Pancreas (tissue), 10 donors: ENCODE data around the gene CREBRF. TPM values are rescaled to one million over a fixed set of nuclear protein-coding genes. Genes with fewer than 3 reads are reported as not detected.
"Not testable (repeated sequence)": the region's sequence is repeated elsewhere in the genome, so short reads cannot be mapped to it uniquely, and the experiment has no call there.

Experiments used
- ATAC-seq, 4 donors: fragments of 200-7000 bp; cut with Tn5 transposase; one replicate each; pipeline versions ENCODE4 v1.8.0 to v1.9.1; 2020; ENCODE audit warnings: mild to moderate bottlenecking in 4 of 4, moderate library complexity in 4 of 4
- DNase-seq, 6 donors: peaks; one replicate each; pipeline ENCODE4 v3.0.0-alpha.2; 2020
- FAIRE-seq: peaks from 2 replicates; lab custom pipeline; 2012; peaks lifted over from hg19 to GRCh38; lab: Jason Lieb, UNC
- H3K27ac ChIP-seq, 4 donors: fragments of 200-600 bp; sonication (generic); 1 replicate in 3 of 4; 2 replicates in 1 of 4; pipeline versions ENCODE4 v1.5.0 to v1.8.0; 2020
- H3K27me3 ChIP-seq, 4 donors: fragments of 200-600 bp; one replicate each; pipeline ENCODE4 v1.8.0; 2021
- H3K36me3 ChIP-seq, 3 donors: fragments of 200-600 bp; sonication (generic) in 1 of 3; one replicate each; pipeline versions ENCODE4 v1.5.0 to v1.8.0; 2020 to 2021
- H3K4me1 ChIP-seq, 3 donors: fragments of 200-600 bp; one replicate each; pipeline ENCODE4 v1.8.0; 2021
- H3K4me3 ChIP-seq, 4 donors: fragments of 200-600 bp; sonication (generic) in 2 of 4; one replicate each; pipeline versions ENCODE4 v1.5.0 to v1.8.0; 2020 to 2021
- H3K9me3 ChIP-seq, 4 donors: fragments of 200-600 bp; one replicate each; pipeline ENCODE4 v1.8.0; 2021
- WGBS, 2 donors: extraction: QIAGEN DNeasy Blood & Tissue Kit; methylation state at CpG; one replicate each; pipeline ENCODE4 v1.1.7; 2013; 5-methylcytosine and 5-hydroxymethylcytosine counted together
- intact Hi-C, 3 donors: fragments of 100-400 bp; cut with DNase I; formaldehyde crosslinking; loops; one replicate each; pipeline versions ENCODE4 v1.11.1 to v1.14.2; 2022
- polyA plus RNA-seq, 2 donors: library from polyadenylated mRNA; stranded (reverse); fragments of 200-250 nt; gene quantifications; one replicate each; pipeline ENCODE4 v1.2.3, GENCODE V29; 2013
- total RNA-seq, 6 donors: library from RNA; stranded (reverse); fragmentation: NEBNext Ultra II Directional in 4 of 6; extraction: Animal tissue kit (Norgen Biotek cat#: 25700) in 4 of 6; gene quantifications; one replicate each; pipeline versions ENCODE4 v1.2.1 to v1.2.4, GENCODE V29; 2021 to 2023
- TF ChIP-seq, protein P1 (sequence below), 4 donors: fragments of 200-600 bp; sonication (generic) in 3 of 4; IDR thresholded peaks; one replicate each; pipeline versions ENCODE4 v1.5.0 to v1.8.0; 2021; ENCODE audit warnings: antibody characterized with exemption in 4 of 4
- donor health status: healthy with polysubstance abuse.
- donor health status: DM: no; HTN: no; CAD: no; lungs with moderate emphysema.
- donor health status: DM: no; HTN: no; CAD: no.
- donor health status: control.
- donor health status: control.
- donor health status: Bipolar disorder and iron deficiency.
- donor health status: DM: yes; HTN: yes; CAD: no.
- donor health status: DM: no; HTN: no; CAD: no.
- donor health status: DM: no; HTN: no; CAD: no.
- donor health status: DM: yes; HTN: yes; CAD: no.

The CREBRF gene
- total and polyA plus RNA-seq, 8 donors: 3.6 to 21.4 (median 11.3) TPM

DNA sequence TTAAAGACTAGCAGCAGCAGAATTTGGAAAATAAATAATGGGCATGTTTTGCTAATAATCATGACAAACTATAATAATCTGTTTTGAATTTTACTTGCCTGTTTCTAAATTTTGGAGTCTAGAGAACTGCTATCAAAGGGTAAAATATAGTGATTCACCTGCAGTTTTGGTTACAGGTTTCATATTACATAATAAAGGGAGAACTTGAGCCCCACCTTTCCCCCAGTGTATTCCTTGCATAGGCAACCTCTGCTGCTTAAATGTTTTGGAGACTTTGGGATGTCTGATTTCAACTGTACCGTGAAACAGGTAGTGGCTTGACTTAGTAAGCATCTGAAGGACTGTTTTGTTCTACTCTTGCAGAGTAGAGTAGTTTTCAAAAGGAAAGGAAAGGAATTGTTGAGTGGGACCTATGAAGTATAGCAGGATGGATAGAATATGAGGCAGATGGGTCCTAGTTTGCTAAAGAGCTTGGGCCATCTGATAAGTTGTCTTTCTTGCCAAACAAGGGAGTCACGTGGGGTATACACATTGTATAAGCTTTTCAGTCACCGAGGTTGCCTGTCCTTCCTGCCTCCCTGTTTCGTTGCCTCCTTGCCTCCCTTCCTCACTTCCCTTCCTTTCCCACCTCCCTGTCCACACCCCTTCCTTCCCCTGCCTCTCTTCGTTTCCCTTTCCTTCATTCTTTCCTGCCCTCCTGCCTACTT lies 19.1 kb downstream of the CREBRF start:
- H3K4me1 ChIP-seq: no peaks in the 10 kb centered on the region
- no peak overlapping the region for H3K27ac ChIP-seq
- no peaks in the 10 kb centered on the region for H3K27me3 ChIP-seq
- ATAC-seq: no peak
- no peaks in the 10 kb centered on the region for H3K9me3 ChIP-seq
- WGBS, 2 donors: 87 to 92% methylated on average over 5 of the region's 5 CpGs
- H3K4me3 ChIP-seq: no peak overlapping the region
- DNase-seq: no peak
- TF ChIP-seq, protein P1, sequence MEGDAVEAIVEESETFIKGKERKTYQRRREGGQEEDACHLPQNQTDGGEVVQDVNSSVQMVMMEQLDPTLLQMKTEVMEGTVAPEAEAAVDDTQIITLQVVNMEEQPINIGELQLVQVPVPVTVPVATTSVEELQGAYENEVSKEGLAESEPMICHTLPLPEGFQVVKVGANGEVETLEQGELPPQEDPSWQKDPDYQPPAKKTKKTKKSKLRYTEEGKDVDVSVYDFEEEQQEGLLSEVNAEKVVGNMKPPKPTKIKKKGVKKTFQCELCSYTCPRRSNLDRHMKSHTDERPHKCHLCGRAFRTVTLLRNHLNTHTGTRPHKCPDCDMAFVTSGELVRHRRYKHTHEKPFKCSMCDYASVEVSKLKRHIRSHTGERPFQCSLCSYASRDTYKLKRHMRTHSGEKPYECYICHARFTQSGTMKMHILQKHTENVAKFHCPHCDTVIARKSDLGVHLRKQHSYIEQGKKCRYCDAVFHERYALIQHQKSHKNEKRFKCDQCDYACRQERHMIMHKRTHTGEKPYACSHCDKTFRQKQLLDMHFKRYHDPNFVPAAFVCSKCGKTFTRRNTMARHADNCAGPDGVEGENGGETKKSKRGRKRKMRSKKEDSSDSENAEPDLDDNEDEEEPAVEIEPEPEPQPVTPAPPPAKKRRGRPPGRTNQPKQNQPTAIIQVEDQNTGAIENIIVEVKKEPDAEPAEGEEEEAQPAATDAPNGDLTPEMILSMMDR (IDR thresholded peaks at IDR 0.05): no peak
- H3K36me3 ChIP-seq: no peaks in the 10 kb centered on the region
- intact Hi-C loops: no loop called here
- FAIRE-seq: no peak

DNA sequence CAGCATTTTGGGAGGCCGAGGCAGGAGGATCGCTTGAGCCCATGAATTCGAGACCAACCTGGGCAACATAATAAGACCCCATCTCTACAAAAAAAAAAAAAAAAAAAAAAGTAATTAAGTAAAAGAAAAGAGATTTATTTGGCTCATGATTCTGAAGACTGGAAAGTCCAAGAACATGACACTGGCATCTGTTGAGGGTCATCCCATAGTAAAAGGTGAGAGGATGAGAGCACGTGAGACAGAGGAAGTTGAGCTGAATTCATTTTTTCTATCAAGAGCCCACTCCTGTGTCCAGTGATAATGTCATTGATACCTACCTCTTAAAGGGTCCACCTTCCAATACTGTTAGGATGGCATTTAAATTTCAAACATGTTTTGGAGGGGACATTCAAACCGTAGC lies 19.8 kb downstream of the CREBRF start:
- FAIRE-seq (no peak), ATAC-seq (no peak), DNase-seq (no peak)
- H3K9me3 ChIP-seq: no peaks in the 10 kb centered on the region
- 93 to 97% methylated on average over 5 of the region's 5 CpGs for WGBS, 2 donors
- H3K27me3 ChIP-seq: no peaks in the 10 kb centered on the region
- no peaks in the 10 kb centered on the region for H3K4me1 ChIP-seq
- H3K4me3 ChIP-seq: no peak overlapping the region
- H3K36me3 ChIP-seq: no peaks in the 10 kb centered on the region
- intact Hi-C loops: no loop called here
- no peak overlapping the region for H3K27ac ChIP-seq
- TF ChIP-seq, protein P1 (IDR thresholded peaks at IDR 0.05): no peak

DNA sequence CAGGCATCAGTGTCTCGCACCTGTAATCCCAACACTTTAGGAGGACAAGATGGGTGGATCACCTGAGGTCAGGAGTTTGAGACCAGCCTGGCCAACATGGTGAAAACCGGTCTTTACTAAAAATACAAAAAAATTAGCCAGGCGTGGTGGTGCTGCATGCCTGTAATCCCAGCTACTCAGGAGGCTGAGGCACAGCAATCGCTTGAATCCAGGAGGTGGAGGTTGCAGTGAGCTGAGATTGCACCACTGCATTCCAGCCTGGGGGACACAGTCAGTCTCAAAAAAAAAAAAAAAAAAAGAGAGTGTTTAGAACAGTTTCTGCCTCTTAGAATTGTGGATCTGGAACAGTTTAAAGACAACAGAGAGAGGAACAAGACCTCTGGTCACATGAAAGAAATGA lies 20.3 kb downstream of the CREBRF start:
- DNase-seq, intact Hi-C loops, H3K4me1 ChIP-seq, H3K4me3 ChIP-seq, FAIRE-seq, ATAC-seq, H3K27me3 ChIP-seq, H3K27ac ChIP-seq, H3K9me3 ChIP-seq, H3K36me3 ChIP-seq: not testable (repeated sequence)
- WGBS, 2 donors: 95% methylated on average over 4 of the region's 4 CpGs

DNA sequence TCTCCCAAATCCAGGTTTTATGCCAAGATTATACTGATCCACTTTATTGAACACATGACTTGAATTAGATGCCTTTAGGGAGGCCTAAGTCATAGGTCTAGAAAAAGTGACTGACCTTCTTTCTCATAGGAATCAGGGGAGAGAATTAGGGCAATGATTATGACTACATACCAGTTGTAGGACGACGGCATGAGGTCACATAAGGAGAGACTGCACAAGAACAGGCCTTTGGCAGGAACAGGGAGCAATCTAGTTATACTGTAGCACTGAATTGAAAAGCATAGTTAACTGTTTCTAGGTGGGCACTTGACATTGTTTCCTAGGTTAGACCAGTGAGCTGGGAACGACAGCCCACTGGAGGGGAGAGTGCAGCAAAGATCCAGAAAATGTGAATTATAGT lies 22.7 kb downstream of the CREBRF start:
- H3K9me3 ChIP-seq: no peaks in the 10 kb centered on the region
- FAIRE-seq (no peak), ATAC-seq (no peak), DNase-seq (no peak)
- TF ChIP-seq, protein P1 (IDR thresholded peaks at IDR 0.05): no peak
- H3K4me1 ChIP-seq: no peaks in the 10 kb centered on the region
- intact Hi-C loops: no loop called here
- H3K4me3 ChIP-seq: no peak overlapping the region
- 84 to 87% methylated on average over 3 of the region's 3 CpGs for WGBS, 2 donors
- H3K27me3 ChIP-seq: no peaks in the 10 kb centered on the region
- H3K36me3 ChIP-seq: no peaks in the 10 kb centered on the region
- no peak overlapping the region for H3K27ac ChIP-seq

DNA sequence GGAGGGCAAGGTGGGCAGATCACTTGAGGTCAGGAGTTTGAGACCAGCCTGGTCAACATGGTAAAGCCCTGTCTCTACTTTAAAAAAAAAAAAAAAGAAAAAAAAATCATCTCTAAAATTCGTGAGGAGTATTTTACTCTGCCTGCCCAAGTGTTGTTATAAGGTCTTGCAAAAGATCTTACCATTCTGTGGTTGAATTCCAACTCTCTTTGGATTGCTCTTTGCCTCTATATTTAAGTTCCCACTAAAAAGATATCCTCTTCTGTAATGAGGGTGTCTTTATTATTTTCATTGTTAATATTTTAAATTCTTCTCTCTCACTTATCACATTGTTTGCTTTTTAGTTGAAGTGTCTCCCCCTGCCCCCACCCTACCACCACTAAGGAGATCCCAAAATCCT lies 33.4 kb downstream of the CREBRF start:
- no peaks in the 10 kb centered on the region for H3K27me3 ChIP-seq
- no peak overlapping the region for H3K27ac ChIP-seq
- peaks cover 4 to 13% (median 4%) of the 10 kb centered on the region in 3 donors for H3K4me1 ChIP-seq
- intact Hi-C loops: no loop called here
- no peak for FAIRE-seq
- H3K4me3 ChIP-seq: no peak overlapping the region
- ATAC-seq: no peak
- DNase-seq: no peak
- H3K9me3 ChIP-seq: no peaks in the 10 kb centered on the region
- TF ChIP-seq, protein P1 (IDR thresholded peaks at IDR 0.05): no peak
- WGBS, 2 donors: 67 to 95% methylated on average over 1 of the region's 1 CpG
- H3K36me3 ChIP-seq: peaks cover 0 to 25% (median 9%) of the 10 kb centered on the region in 3 donors
